Testis (tissue), 2 donors: Measurements from ENCODE around the gene SCARB1.

Source experiments
- POLR2A ChIP-seq: fragments of 450-650 bp; IDR thresholded peaks from one replicate; pipeline ENCODE4 v1.6.1; 2017; ENCODE audit warnings: antibody characterized with exemption, mild to moderate bottlenecking, moderate library complexity
- TF ChIP-seq, protein P1 (sequence below), 3 experiments: fragments of 450-650 bp in 2 of 3; fragments of 200-600 bp in 1 of 3; sonication (generic) in 1 of 3; IDR thresholded peaks; one replicate each; pipeline ENCODE4 v1.5.1; 2016 to 2019; ENCODE audit warnings: antibody characterized with exemption in 3 of 3, mild to moderate bottlenecking in 2 of 3, moderate library complexity in 1 of 3

DNA sequence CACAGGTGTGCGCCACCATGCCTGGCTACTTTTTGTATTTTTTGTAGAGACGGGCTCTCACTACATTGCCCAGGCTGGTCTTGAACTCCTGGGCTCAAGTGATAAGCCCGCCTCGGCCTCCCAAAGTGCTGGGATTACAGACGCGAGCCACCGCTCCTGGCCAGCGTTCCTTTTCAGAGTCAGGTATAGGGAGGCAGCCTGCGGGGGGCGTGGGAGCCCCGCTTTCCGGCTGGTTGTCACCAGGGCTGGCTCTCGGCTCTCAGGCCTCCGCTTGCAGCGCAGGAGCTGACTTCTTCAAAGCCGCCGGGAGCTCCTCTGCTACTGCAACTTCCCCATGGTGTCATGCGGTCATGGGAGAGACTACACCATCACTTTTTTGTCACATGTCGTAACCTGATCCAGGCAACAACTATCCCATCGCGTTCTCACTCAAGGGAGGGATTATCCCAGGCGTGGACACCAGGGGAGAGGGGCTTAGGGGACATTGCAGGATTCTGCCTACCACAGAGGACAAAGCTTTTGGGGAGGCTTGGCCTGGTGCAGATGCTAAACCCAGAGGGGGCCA, 129.4 kb downstream of the SCARB1 start:
- TF ChIP-seq, protein P1, sequence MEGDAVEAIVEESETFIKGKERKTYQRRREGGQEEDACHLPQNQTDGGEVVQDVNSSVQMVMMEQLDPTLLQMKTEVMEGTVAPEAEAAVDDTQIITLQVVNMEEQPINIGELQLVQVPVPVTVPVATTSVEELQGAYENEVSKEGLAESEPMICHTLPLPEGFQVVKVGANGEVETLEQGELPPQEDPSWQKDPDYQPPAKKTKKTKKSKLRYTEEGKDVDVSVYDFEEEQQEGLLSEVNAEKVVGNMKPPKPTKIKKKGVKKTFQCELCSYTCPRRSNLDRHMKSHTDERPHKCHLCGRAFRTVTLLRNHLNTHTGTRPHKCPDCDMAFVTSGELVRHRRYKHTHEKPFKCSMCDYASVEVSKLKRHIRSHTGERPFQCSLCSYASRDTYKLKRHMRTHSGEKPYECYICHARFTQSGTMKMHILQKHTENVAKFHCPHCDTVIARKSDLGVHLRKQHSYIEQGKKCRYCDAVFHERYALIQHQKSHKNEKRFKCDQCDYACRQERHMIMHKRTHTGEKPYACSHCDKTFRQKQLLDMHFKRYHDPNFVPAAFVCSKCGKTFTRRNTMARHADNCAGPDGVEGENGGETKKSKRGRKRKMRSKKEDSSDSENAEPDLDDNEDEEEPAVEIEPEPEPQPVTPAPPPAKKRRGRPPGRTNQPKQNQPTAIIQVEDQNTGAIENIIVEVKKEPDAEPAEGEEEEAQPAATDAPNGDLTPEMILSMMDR (IDR thresholded peaks at IDR 0.05), result peak in 1 of 3 experiments; percentile 6
- no peak for TF ChIP-seq POLR2A
